ENCODE data around the gene ELL. TPM values are rescaled to one million over a fixed set of nuclear protein-coding genes. Genes with fewer than 3 reads are reported as not detected.
"Not testable (repeated sequence)": the region's sequence is repeated elsewhere in the genome, so short reads cannot be mapped to it uniquely, and the experiment has no call there.

Gene ELL
- total RNA-seq, 1 donor from 2014 or later = 8.4 TPM

DNA sequence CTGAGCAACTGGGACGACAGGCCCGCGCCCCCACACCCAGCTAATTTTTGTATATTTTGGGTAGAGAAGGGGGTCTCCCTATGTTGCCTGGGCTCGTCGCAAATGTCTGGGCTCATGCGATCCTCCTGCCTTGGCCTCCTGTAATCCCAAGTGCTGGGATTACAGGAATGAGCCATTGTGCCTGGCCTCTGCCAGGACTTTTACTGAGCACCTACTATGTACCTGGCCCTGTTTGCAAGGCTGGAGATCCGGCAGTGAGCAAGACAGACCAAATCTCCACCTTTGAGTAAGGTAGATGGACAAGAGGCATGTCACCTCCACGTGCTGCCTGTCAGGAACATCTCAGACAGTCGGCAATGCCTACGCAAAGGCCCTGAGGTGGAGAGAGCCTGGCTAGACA is 14.6 kb upstream of the ELL start:
- intact Hi-C loops (cut with DNase I) = no loop called here
- no peak for DNase-seq (ENCODE audit: missing footprints)
- no peak for ATAC-seq

DNA sequence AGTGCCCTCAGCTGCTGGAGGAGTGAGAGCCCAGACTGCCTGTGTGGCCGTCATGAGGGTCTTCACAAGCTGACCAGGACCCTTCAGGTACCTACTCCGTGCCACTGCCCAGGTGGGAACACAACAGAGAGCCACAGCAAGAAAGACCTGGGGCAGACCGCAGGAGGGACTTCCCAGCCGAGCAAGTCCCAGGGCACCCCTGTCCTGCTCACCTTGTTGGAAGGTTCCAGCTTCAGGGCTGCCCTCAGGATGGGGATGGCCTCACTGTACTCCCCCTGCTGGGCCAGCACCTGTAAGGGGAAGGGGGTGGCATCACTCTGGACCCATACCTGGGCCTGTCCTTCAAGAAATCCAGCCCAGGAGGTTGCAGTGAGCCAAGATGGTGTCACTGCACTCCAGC is 11.2 kb upstream of the ELL start:
- intact Hi-C loops (cut with DNase I) = no loop called here
- no peak for DNase-seq (ENCODE audit: missing footprints)
- no peak for ATAC-seq

DNA sequence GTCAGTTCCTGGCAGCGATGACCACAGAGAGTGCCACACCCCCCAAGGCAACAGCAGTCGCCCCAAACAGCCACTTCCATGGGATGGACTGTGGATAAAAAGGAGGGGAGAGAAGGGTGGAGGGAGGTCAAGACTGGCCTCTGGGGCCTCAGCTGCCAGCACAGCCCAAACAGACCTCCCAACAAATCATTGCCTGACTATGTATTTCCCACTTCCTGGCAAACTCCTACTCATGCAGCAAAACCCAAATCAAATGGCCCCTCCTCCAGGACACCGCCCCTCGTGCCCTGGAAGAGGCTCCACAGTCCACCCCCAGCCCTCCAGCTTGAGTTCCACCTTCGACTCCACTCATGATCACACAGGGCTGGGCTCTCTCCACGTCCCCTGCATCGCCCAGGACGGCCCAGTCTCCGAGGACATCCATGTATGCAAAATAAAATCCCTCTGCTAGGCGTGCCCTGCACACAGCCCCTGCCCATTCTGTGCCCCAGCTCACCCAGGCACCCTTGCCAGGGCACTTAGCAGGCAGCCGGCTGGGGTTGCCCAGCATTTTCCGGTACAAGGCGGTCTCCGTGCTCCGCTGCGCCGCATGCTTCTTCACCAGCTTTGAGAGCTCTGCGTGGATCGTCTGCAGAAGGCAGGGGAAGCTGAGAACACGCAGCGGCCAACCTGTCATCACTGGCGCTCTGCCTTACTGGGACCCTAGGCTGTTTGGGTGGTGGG is 10.5 kb upstream of the ELL start:
- ATAC-seq (no peak), DNase-seq (ENCODE audit: missing footprints) (no peak)
- intact Hi-C loops (cut with DNase I) = no loop called here

- no peak for DNase-seq (ENCODE audit: missing footprints)
- no peak for ATAC-seq
- intact Hi-C loops (cut with DNase I) = no loop called here
Measured at GRCh38 chr19:18531485-18531884, 9.6 kb upstream of the ELL start.

DNA sequence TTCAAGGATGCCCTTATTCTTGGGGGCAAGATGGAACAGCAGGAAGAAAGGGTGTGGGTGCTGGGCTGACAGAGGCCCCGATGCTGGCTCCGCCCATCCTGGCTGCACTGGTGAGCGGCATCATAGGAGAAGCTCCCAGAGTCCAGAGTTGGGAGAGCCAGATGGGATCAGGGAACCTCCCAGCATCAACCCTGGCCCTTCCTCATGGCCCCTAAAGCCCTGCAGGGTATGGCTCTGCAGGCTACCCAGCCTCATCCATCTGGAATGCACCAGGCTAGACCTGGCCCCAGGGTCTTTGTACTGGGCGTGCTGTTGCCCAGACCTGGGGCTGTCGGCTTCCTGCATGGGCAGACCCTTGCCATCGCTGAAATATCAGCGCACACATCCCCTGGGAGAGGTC is 7.9 kb upstream of the ELL start:
- peak; percentile 43 for ATAC-seq
- no peak for DNase-seq (ENCODE audit: missing footprints)
- intact Hi-C loops (cut with DNase I) = no loop called here

- ATAC-seq (no peak), DNase-seq (ENCODE audit: missing footprints) (no peak)
- intact Hi-C loops (cut with DNase I) = no loop called here
Measured at GRCh38 chr19:18526316-18526715, 4.4 kb upstream of the ELL start.

DNA sequence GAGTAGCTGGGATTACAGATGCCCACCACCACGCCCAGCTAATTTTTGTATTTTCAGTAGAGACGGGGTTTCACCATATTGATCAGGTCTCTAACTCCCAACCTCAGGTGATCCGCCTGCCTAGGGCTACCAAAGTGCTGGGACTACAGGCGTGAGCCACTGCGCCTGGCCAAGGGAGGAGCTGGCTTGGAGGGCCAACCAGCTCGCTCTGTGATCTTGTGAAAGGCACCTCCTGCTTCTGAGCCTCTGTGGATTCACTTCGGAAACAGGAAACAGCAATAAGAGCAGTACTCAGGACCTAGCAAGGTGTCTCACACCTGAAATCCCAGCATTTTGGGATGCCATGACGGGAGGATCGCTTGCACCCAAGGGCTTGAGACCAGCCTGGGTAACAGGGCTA is 2.0 kb upstream of the ELL start:
- no peak for ATAC-seq
- no peak for DNase-seq (ENCODE audit: missing footprints)
- intact Hi-C loops (cut with DNase I) = loop anchor here (5.0 kb wide), 2 partner anchors 33 to 48 kb away; partner anchors contain the start of genes KXD1 and UBA52

DNA sequence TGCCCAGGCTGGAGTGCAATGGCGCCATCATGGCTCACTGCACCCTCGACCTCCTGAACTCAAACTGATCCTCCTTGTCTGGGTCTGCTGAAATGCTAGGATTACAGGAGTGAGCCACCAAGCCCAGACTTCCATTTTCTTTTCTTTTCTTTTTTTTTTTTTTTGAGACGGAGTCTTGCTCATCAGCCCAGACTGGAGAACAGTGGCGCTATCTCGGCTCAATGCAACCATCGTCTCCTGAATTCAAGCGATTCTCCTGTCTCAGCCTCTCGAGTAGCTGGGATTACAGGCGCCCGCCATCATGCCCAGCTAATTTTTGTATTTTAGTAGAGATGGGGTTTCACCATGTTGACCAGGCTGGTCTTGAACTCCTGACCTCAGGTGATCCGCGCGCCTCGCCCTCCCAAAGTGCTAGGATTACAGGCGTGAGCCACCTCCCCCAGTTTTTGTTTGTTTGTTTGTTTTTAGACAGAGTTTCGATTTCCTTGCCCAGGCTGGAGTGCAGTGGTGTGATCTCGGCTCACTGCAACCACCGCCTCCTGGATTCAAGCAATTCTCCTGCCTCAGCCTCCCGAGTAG is 1.1 kb upstream of the ELL start:
- not testable (repeated sequence) for DNase-seq (ENCODE audit: missing footprints); ATAC-seq
- intact Hi-C loops (cut with DNase I) = loop anchor here (5.0 kb wide), 2 partner anchors 34 to 49 kb away; partner anchors contain the start of genes KXD1 and UBA52

GRCh38 chr19:18522124-18522861 is 423 bp upstream of the ELL start:
- intact Hi-C loops (cut with DNase I) = loop anchor here (5.0 kb wide), 2 partner anchors 35 to 50 kb away; partner anchors contain the start of genes KXD1 and UBA52
- peak; percentile 95 for ATAC-seq
- peak; percentile 100 for DNase-seq (ENCODE audit: missing footprints)

DNA sequence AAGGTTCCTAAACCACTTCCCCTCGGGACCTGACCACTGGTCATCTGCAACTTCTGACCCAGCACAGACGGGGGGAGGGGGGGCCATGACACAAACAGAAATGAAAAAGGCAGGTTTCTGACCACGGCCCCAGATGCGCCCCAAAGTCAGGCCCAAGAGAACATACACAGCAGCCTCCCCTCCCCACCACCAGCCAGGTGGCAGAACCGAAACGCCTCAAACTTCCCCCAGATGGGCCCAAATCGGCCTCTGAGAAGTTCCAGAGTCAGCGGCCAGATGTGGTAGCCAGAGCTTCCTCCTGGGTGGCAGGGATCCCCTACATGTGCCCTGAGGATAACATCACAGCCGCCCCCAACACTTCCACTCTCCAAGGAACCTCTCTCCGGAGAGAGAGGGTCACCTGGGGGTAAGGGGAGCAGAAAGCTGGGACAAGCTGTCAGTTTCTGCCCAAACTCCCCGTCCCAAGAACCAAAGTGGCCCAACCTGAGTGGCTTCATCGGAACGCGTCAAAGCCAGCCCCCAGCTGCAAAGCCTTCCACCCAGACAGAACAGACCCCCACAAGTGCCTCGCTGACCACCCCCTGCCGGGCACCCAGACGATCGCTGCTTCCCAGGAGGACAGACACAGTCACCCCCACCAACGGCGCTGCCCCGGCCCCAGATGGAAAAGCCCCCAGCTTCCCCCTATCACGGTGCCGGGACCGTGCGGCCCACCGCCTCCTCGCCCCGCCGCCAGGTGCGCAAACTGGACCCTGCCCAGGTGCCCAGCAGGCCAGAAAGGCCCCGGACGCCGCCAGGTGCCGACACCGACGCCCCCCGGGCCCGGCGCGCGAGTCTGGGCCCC is 800 bp downstream of the ELL start:
- intact Hi-C loops (cut with DNase I) = loop anchor here (2.0 to 5.0 kb wide), 5 partner anchors 28 to 60 kb away; partner anchors contain the start of genes KXD1 and UBA52
- ATAC-seq (no peak), DNase-seq (ENCODE audit: missing footprints) (peak; percentile 83)

GRCh38 chr19:18519962-18520847 is 1.7 kb downstream of the ELL start:
- intact Hi-C loops (cut with DNase I) = loop anchor here (2.0 to 5.0 kb wide), 5 partner anchors 27 to 59 kb away; partner anchors contain the start of genes KXD1 and UBA52
- no peak for ATAC-seq
- DNase-seq (ENCODE audit: missing footprints) = peak; percentile 82

- no peak for DNase-seq (ENCODE audit: missing footprints)
- intact Hi-C loops (cut with DNase I) = no loop called here
Measured at GRCh38 chr19:18518639-18519038, 3.2 kb downstream of the ELL start.

DNA sequence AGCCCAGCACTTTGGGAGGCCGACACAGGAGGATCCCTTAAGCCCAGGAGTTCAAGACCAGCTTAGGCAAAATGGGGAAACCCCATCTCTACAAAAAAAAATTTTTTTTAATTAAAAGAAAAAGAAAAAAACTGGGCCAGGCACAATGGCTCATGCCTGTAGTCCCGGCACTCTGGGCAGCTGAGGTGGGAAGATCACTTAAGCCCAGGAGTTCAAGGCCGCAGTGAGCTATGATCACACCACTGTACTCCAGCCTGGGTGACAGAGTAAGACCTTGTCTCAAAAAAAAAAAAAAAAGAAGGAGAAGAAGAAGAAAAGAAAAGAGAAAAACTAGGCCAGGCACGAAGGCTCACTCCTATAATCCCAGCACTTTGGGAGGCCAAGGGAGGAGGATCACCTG is 4.3 kb downstream of the ELL start:
- intact Hi-C loops (cut with DNase I) = no loop called here

More at GRCh38 chr19:18518639-18519038, 3.2 kb downstream of the ELL start:
- no peak for ATAC-seq

DNA sequence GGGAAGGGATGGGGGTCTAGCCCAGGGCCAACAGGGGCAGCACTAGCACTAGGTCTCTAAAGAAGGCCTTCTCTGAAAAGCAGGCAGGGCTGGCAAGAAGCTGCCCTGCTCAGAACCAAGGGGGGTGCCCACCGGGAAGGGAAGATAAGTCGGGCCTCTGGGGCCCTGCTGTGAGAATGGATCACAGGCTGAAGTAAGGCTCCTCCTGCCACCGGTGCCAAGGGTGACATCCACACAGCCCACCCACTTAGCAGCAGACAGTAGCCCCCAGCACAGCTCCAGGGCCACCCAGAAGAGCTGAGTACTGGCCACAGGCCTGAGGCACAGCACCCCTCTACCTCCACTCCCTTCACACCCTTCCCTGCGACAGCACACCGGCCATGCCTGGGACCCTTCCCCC is 5.9 kb downstream of the ELL start:
- DNase-seq (ENCODE audit: missing footprints) (peak; percentile 42), ATAC-seq (no peak)
- intact Hi-C loops (cut with DNase I) = no loop called here

More for the DNA sequence above, 4.3 kb downstream of the ELL start:
- DNase-seq (ENCODE audit: missing footprints) (no peak), ATAC-seq (no peak)

DNA sequence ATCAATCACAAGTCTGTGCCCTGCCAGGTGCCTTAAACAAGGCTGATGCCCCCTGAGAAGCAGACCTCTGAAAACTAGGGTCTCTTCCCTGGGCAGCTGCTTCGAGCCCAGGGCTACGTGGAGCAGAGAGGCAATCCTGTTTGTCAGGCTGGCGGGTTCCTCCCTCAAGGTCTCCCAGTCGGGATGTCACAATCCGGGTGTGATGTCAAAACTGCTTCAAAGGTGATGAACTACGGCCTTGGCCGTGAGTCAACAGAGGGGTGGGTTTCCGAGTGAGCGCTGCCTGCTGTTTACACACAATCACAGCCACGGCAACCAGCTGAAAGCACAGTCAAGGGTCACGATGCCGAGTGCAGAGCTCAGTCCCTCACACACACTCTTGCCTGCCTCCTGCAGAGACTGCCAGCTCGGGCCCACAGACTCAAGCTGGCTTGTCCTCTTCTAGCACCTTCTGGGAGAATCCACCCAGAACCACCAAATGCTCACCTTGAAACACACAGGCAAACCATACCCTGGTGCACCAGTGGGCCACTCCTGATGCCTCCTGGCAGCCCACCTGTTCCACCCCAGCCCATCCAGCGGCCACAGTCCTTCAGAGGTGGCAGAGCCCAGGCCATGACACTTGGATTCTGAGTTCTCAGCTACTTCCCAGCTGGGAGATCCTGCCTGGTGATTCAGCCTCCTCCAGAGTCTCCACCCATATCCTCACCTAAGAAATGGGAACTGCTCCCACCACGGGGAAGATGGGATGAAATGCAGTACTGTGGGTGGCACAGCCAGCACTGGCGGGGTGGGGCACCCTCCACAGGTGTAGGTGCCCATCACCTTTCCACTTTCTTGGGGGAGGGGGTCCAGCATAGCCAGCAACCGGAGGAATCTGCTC is 6.8 kb downstream of the ELL start:
- ATAC-seq (peak; percentile 51), DNase-seq (ENCODE audit: missing footprints) (peak; percentile 87)
- intact Hi-C loops (cut with DNase I) = no loop called here

DNA sequence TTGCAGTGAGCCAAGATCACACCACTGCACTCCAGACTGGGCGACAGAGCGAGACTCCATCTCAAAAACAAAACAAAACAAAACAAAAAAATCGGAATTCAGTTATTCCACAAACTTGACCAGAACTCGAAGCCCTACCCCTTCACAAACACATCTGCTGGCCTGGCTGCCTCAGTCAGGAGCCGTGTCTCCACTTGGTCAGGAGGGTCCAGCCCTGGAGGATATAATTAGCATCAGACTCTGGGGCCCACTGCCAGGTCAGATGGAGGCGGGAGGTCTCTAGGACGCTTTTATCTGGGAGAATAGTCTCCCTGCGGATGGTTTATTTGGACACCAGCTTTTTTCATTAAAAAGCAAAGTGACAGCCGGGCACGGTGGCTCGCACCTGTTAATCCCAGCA is 8.0 kb downstream of the ELL start:
- no peak for DNase-seq (ENCODE audit: missing footprints)
- peak; percentile 62 for ATAC-seq
- intact Hi-C loops (cut with DNase I) = no loop called here

DNA sequence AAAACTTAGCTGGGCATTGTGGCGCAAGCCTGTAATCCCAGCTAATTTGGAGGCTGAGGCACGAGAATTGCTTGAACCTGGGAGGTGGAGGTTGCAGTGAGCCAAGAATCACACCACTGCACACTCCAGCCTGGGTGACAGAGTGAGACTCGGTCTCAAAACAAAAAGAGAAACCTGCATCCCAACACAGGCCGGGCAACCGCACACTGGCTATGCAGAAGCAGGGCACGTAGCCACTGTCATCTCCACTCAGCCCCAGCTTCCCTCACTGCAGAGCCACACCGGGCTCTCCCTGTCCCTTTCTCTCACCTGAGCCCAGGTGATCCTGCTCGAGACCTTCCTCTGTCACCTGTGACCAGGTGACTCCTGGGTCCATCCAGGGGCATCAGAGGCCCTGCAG is 11.7 kb downstream of the ELL start:
- DNase-seq (ENCODE audit: missing footprints) = no peak
- no peak for ATAC-seq

More for the DNA sequence above, 11.7 kb downstream of the ELL start:
- intact Hi-C loops (cut with DNase I) = no loop called here

All from Right ventricle myocardium inferior (tissue), 1 donor.